Central memory CD8-positive, alpha-beta T cell (primary cell): ENCODE data around the gene CRY2.

Experiments used
- ATAC-seq: fragments of 150-1000 bp; cut with Tn5 transposase; replicated peaks from 2 replicates; pipeline ENCODE4 v1.10.0; 2022; ENCODE audit warnings: mild to moderate bottlenecking, moderate FRiP score, moderate number of reproducible peaks; ENCODE audit not compliant: poor library complexity, severe bottlenecking; ENCODE audit errors: extremely low read depth
- DNase-seq, 2 donors: peaks; one replicate each; pipeline ENCODE4 v3.0.0; 2021; ENCODE audit warnings: low spot score in 2 of 2
- H3K27ac Mint-ChIP-seq: one replicate; pipeline ENCODE4 v1.8.0; 2022; ENCODE audit warnings: low read depth, mild to moderate bottlenecking, moderate library complexity, mixed read lengths
- H3K27me3 Mint-ChIP-seq: one replicate; pipeline ENCODE4 v1.8.0; 2022; ENCODE audit warnings: mixed read lengths
- H3K36me3 Mint-ChIP-seq: one replicate; pipeline ENCODE4 v1.8.0; 2022; ENCODE audit warnings: mild to moderate bottlenecking, moderate library complexity, mixed read lengths; ENCODE audit not compliant: insufficient read depth
- H3K4me1 Mint-ChIP-seq: one replicate; pipeline ENCODE4 v1.8.0; 2022; ENCODE audit warnings: mixed read lengths
- H3K4me3 Mint-ChIP-seq: one replicate; pipeline ENCODE4 v1.8.0; 2022; ENCODE audit warnings: mild to moderate bottlenecking, moderate library complexity, mixed read lengths
- H3K9me3 Mint-ChIP-seq: one replicate; pipeline ENCODE4 v1.8.0; 2022; ENCODE audit warnings: mixed read lengths

Gene CRY2

GRCh38 chr11:45858751-45859398 lies 11.6 kb downstream of the CRY2 start:
- Mint-ChIP-seq H3K4me1 (no peaks in the 10 kb centered on the region), H3K36me3 (peaks cover 54% of the 10 kb centered on the region), H3K27me3 (no peaks in the 10 kb centered on the region), H3K4me3 (no peak overlapping the region), H3K27ac (no peak overlapping the region), H3K9me3 (no peaks in the 10 kb centered on the region)
- DNase-seq (no peak), ATAC-seq (no peak)

DNA sequence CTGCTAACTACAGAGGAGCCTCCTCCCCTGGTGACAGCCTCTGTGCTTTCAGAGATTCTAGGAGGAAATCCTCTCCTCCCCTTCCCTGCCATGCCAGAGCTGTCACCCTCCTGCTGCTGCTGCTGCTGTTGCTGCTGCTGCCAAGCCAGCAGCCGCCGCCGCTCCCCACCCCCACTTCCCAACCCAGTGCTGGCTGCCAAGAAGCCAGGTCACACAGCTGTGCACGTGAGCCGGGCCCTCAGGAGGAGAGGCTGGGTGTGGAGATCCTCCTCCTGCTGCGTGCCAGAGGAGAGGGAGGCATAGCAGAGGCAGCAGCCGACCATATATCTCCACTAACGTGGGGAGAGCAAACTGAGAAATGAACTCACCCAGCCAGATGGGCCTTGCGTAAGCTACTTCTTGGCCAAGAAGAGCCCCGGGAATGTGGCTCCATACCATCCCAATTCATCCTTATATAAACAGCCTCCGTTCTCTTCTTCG lies 12.4 kb downstream of the CRY2 start:
- Mint-ChIP-seq H3K27ac (no peak overlapping the region), H3K4me1 (no peaks in the 10 kb centered on the region), H3K4me3 (no peak overlapping the region), H3K27me3 (no peaks in the 10 kb centered on the region), H3K36me3 (peaks cover 56% of the 10 kb centered on the region), H3K9me3 (no peaks in the 10 kb centered on the region)
- DNase-seq: no peak
- ATAC-seq: no peak

GRCh38 chr11:45860348-45860747 lies 13.1 kb downstream of the CRY2 start:
- H3K9me3 Mint-ChIP-seq: no peaks in the 10 kb centered on the region
- no peak overlapping the region for H3K4me3 Mint-ChIP-seq
- ATAC-seq (no peak), DNase-seq (no peak)
- H3K4me1 Mint-ChIP-seq: no peaks in the 10 kb centered on the region
- H3K27ac Mint-ChIP-seq: no peak overlapping the region
- H3K27me3 Mint-ChIP-seq: no peaks in the 10 kb centered on the region
- peaks cover 58% of the 10 kb centered on the region for H3K36me3 Mint-ChIP-seq

DNA sequence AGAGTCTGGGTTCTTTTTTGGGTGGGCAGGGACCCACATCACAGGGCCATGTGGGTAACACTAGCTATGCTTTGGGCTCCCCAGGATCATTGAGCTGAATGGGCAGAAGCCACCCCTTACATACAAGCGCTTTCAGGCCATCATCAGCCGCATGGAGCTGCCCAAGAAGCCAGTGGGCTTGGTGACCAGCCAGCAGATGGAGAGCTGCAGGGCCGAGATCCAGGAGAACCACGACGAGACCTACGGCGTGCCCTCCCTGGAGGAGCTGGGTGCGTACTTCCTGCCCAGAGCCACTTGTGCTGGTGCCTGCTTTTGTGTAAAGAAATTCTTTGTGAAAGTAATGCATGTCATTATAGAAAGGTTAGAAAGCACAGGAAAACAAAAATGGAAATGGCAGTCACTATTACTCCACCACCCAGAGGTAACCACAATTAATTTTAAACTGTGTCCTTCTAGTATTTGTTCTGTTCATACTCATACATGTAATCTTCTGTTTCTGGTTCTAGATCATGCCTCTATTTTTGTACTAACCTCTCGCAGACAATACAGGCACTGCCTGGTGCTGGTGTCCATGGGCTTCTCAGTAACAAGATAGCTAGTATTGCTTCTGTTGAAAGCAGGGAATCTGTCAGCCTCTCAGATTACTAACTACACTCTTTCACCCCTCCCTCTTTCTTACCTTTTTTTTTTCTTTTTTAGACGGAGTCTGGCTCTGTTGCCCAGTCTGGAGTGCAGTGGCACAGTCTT lies 13.7 kb downstream of the CRY2 start:
- no peaks in the 10 kb centered on the region for H3K9me3 Mint-ChIP-seq
- H3K27ac Mint-ChIP-seq: no peak overlapping the region
- ATAC-seq (no peak), DNase-seq (no peak)
- H3K4me1 Mint-ChIP-seq: no peaks in the 10 kb centered on the region
- H3K4me3 Mint-ChIP-seq: no peak overlapping the region
- H3K27me3 Mint-ChIP-seq: no peaks in the 10 kb centered on the region
- peaks cover 59% of the 10 kb centered on the region for H3K36me3 Mint-ChIP-seq

- no peak overlapping the region for H3K4me3 Mint-ChIP-seq
- DNase-seq (no peak), ATAC-seq (no peak)
- H3K4me1 Mint-ChIP-seq: no peaks in the 10 kb centered on the region
- H3K27ac Mint-ChIP-seq: no peak overlapping the region
- no peaks in the 10 kb centered on the region for H3K9me3 Mint-ChIP-seq
- no peaks in the 10 kb centered on the region for H3K27me3 Mint-ChIP-seq
- H3K36me3 Mint-ChIP-seq: peaks cover 61% of the 10 kb centered on the region
These were observed 16.8 kb downstream of the CRY2 start for GRCh38 chr11:45864041-45864440.

- ATAC-seq (no peak), DNase-seq (no peak)
- Mint-ChIP-seq H3K27me3 (no peaks in the 10 kb centered on the region), H3K9me3 (no peaks in the 10 kb centered on the region), H3K4me1 (no peaks in the 10 kb centered on the region), H3K4me3 (no peak overlapping the region), H3K27ac (no peak overlapping the region), H3K36me3 (peaks cover 63% of the 10 kb centered on the region)
These were observed 22.3 kb downstream of the CRY2 start for GRCh38 chr11:45869551-45869950.

GRCh38 chr11:45870706-45871105 lies 23.4 kb downstream of the CRY2 start:
- peak overlapping the region; percentile 67 for H3K27ac Mint-ChIP-seq
- H3K4me1 Mint-ChIP-seq: no peaks in the 10 kb centered on the region
- no peaks in the 10 kb centered on the region for H3K27me3 Mint-ChIP-seq
- no peak for DNase-seq
- no peaks in the 10 kb centered on the region for H3K9me3 Mint-ChIP-seq
- ATAC-seq: no peak
- H3K4me3 Mint-ChIP-seq: no peak overlapping the region
- peaks cover 60% of the 10 kb centered on the region for H3K36me3 Mint-ChIP-seq

DNA sequence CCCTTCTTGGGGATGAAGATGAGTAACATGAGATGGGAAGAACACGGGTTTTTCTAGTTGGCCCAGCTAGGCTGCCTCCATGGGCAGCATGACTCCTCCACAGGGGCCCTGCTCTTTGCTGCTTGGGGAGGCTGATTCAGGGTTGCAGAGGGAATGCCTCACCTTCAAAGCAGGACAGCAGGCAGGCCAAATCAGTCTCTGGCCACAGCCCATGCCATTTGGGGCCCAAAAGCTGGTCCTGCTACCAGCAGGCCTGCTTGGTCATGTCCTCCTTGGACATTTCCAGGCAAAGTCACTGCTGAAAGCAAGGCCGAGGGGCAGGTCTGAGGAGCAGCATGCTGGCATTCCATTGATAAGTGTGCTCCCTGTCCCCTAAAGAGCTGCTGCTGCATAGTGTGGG lies 24.4 kb downstream of the CRY2 start:
- H3K27ac Mint-ChIP-seq: peak overlapping the region; percentile 67
- peaks cover 56% of the 10 kb centered on the region for H3K36me3 Mint-ChIP-seq
- no peaks in the 10 kb centered on the region for H3K27me3 Mint-ChIP-seq
- no peak overlapping the region for H3K4me3 Mint-ChIP-seq
- DNase-seq (no peak), ATAC-seq (no peak)
- H3K9me3 Mint-ChIP-seq: no peaks in the 10 kb centered on the region
- no peaks in the 10 kb centered on the region for H3K4me1 Mint-ChIP-seq

DNA sequence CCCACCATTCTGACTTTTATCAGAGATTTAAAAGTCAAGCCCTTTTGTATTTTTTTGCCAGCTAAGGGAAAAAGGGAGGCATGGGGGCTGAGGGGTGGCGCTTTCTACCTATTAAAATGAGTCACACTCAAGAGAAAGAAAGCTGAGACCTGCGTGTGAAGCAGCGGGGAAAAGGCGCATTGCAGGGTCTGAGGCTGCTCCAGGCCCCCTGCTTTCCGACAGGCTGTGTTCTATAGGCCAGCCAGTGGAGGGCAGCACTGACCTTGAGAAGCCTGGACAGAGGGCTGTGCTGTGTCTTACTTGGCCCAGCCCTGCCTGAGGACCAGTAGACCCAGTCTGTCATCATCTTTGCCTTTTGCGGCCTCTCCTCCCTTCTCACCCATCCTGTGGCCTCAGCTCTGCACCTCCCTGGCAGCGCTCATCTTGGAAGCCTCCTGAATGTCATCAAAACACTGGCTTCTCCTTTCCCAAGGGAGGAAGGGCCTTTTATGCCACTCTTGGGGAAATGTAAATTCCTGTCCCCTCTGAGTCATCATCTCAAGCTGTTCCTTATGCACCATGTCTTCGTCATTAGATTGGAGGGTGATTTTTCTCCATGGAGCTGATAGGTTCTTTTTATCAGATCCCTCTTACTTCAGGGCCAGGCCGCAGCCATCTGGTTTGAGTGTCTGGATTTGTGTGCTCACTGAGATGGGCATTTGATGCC lies 25.5 kb downstream of the CRY2 start:
- Mint-ChIP-seq H3K36me3 (peaks cover 55% of the 10 kb centered on the region), H3K27ac (no peak overlapping the region), H3K27me3 (no peaks in the 10 kb centered on the region), H3K9me3 (no peaks in the 10 kb centered on the region), H3K4me3 (no peak overlapping the region), H3K4me1 (no peaks in the 10 kb centered on the region)
- DNase-seq: no peak
- ATAC-seq: peak; percentile 38

DNA sequence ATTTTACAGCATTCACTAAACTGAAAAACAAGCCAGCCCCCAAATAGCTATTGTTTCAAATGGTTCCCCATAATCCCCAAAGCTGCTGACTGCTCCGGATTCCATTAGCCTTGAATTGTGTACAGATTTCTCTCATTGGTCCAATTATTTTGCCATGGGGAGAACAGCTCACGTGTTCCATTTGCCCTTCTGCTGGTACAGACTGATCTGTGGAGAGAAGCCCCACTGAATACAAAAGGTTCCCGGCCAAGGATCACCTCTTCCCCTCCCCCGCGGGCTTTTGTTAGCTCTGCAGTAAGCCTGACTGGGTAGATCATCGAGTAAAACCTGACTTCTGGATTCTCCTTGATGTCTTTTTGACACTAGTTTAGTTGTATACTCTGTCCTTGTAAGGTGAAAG lies 29.1 kb downstream of the CRY2 start:
- H3K27ac Mint-ChIP-seq: no peak overlapping the region
- H3K4me3 Mint-ChIP-seq: no peak overlapping the region
- no peaks in the 10 kb centered on the region for H3K27me3 Mint-ChIP-seq
- H3K36me3 Mint-ChIP-seq: peaks cover 46% of the 10 kb centered on the region
- H3K4me1 Mint-ChIP-seq: peaks cover 5% of the 10 kb centered on the region
- no peak for DNase-seq
- ATAC-seq: no peak
- no peaks in the 10 kb centered on the region for H3K9me3 Mint-ChIP-seq

DNA sequence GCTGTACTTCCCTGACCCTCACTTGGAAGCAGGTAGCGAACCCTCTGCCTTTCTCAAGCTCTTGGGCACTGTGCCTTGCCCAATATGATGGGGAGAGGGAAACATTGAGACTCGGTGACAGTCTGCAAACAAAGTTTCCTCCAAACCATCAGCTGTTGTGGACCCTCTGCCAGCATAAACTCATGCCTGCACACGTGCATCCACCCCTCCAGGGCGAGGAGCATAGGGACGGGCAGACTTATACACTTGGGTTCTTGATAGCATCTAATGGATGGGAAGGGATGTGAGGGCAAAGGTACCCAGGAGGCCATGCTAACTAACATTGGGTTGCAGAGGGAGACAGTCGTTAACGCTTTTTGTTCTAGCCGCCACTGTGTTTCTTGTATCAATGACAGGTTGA lies 29.9 kb downstream of the CRY2 start:
- H3K27ac Mint-ChIP-seq: no peak overlapping the region
- H3K36me3 Mint-ChIP-seq: peaks cover 42% of the 10 kb centered on the region
- no peaks in the 10 kb centered on the region for H3K9me3 Mint-ChIP-seq
- no peak for DNase-seq
- H3K27me3 Mint-ChIP-seq: no peaks in the 10 kb centered on the region
- ATAC-seq: no peak
- H3K4me3 Mint-ChIP-seq: no peak overlapping the region
- peaks cover 5% of the 10 kb centered on the region for H3K4me1 Mint-ChIP-seq

DNA sequence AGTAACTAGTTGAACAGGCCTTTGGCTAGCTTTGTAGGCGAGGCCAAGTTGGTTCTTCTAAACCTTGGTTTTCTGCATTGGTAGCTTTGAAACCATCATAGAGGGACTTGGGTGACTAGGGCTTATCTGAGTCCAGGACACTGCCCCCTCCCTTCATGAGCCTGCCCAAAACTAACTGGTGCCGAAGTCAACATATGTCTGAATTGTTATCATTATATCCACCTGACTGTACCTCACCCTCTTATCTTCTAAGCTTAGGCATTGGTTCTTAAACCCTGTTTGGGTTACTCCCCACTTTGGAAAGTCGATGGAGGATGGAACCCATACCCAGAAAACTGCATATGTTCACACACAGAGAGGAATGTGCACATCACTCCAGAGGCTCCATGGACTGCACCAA lies 30.6 kb downstream of the CRY2 start:
- Mint-ChIP-seq H3K36me3 (peaks cover 40% of the 10 kb centered on the region), H3K4me1 (peaks cover 5% of the 10 kb centered on the region), H3K4me3 (no peak overlapping the region), H3K27me3 (no peaks in the 10 kb centered on the region), H3K27ac (no peak overlapping the region), H3K9me3 (no peaks in the 10 kb centered on the region)
- DNase-seq: no peak
- no peak for ATAC-seq
